Suprapubic skin (tissue), 4 donors: ENCODE results near the gene TUBG2. TPM values are rescaled to one million over a fixed set of nuclear protein-coding genes. Genes with fewer than 3 reads are reported as not detected.
"Not testable (repeated sequence)": the region's sequence is repeated elsewhere in the genome, so short reads cannot be mapped to it uniquely, and the experiment has no call there.

Source experiments
- DNase-seq, 2 donors: peaks; one replicate each; pipeline ENCODE4 v3.0.0-alpha.2; 2019; ENCODE audit warnings: low spot score in 2 of 2
- H3K27ac ChIP-seq: fragments of 200-600 bp; sonication (generic); one replicate; pipeline ENCODE4 v1.5.1; 2019
- H3K27me3 ChIP-seq: fragments of 200-600 bp; sonication (generic); one replicate; pipeline ENCODE4 v1.5.1; 2019
- H3K36me3 ChIP-seq: fragments of 200-600 bp; sonication (generic); one replicate; pipeline ENCODE4 v1.5.1; 2019
- H3K4me1 ChIP-seq: fragments of 200-600 bp; sonication (generic); one replicate; pipeline ENCODE4 v1.5.1; 2019
- H3K4me3 ChIP-seq: fragments of 200-600 bp; sonication (generic); one replicate; pipeline ENCODE4 v1.5.1; 2019; ENCODE audit warnings: mild to moderate bottlenecking
- H3K9me3 ChIP-seq: fragments of 200-600 bp; sonication (generic); one replicate; pipeline ENCODE4 v1.5.1; 2019
- CTCF ChIP-seq, 2 donors: fragments of 200-600 bp in 1 of 2; fragments of 450-650 bp in 1 of 2; sonication (generic) in 1 of 2; IDR thresholded peaks; one replicate each; pipeline ENCODE4 v1.5.1; 2016 to 2019; ENCODE audit warnings: antibody characterized with exemption in 2 of 2, mild to moderate bottlenecking in 1 of 2, moderate library complexity in 1 of 2
- EP300 ChIP-seq: sonication (generic); formaldehyde crosslinking; IDR thresholded peaks from one replicate; pipeline ENCODE4 v1.6.1; 2017; ENCODE audit warnings: antibody characterized with exemption
- POLR2A ChIP-seq, 2 donors: fragments of 450-650 bp; IDR thresholded peaks; one replicate each; pipeline ENCODE4 v1.6.1; 2017; ENCODE audit warnings: antibody characterized with exemption in 2 of 2, mild to moderate bottlenecking in 2 of 2, moderate library complexity in 2 of 2
- POLR2AphosphoS5 ChIP-seq, 3 donors: sonication (generic); formaldehyde crosslinking; IDR thresholded peaks; one replicate each; pipeline ENCODE4 v1.6.1; 2017; ENCODE audit warnings: antibody characterized with exemption in 3 of 3
- WGBS: methylation state at CpG from one replicate; pipeline ENCODE4 v1.1.5; 2018; 5-methylcytosine and 5-hydroxymethylcytosine counted together
- total RNA-seq, 4 donors: library from RNA; depleted of rRNA; stranded (reverse); fragments of >200 nt; gene quantifications; one replicate each; pipeline ENCODE4 v1.1.0, GENCODE V29; 2016

Gene TUBG2
- total RNA-seq, 4 donors from 2014 or later: 10.9 to 32.3 (median 12.7) TPM

GRCh38 chr17:42665581-42666001 is 6.5 kb downstream of the TUBG2 start:
- no peak overlapping the region for H3K27ac ChIP-seq
- no peak for DNase-seq
- no peaks in the 10 kb centered on the region for H3K9me3 ChIP-seq
- TF ChIP-seq CTCF (IDR thresholded peaks at IDR 0.05) (no peak), POLR2A (IDR thresholded peaks at IDR 0.05) (no peak), POLR2AphosphoS5 (IDR thresholded peaks at IDR 0.05) (no peak), EP300 (no peak)
- H3K36me3 ChIP-seq: peaks cover 50% of the 10 kb centered on the region
- H3K4me1 ChIP-seq: peaks cover 52% of the 10 kb centered on the region
- H3K27me3 ChIP-seq: no peaks in the 10 kb centered on the region
- no peak overlapping the region for H3K4me3 ChIP-seq
- 80% methylated on average over 12 of the region's 14 CpGs for WGBS

GRCh38 chr17:42666126-42666525 is 7.0 kb downstream of the TUBG2 start:
- WGBS: 93% methylated on average over 4 of the region's 16 CpGs
- DNase-seq, H3K9me3 ChIP-seq, H3K27me3 ChIP-seq, H3K27ac ChIP-seq, H3K4me3 ChIP-seq: not testable (repeated sequence)
- peaks cover 56% of the 10 kb centered on the region for H3K36me3 ChIP-seq
- peaks cover 52% of the 10 kb centered on the region for H3K4me1 ChIP-seq

GRCh38 chr17:42667088-42667951 is 8.2 kb downstream of the TUBG2 start:
- TF ChIP-seq CTCF (IDR thresholded peaks at IDR 0.05) (no peak), POLR2A (IDR thresholded peaks at IDR 0.05) (no peak), EP300 (no peak), POLR2AphosphoS5 (IDR thresholded peaks at IDR 0.05) (no peak)
- 35% methylated on average over 7 of the region's 7 CpGs for WGBS
- Histone ChIP-seq H3K9me3 (no peaks in the 10 kb centered on the region), H3K27me3 (no peaks in the 10 kb centered on the region), H3K4me1 (peaks cover 58% of the 10 kb centered on the region), H3K4me3 (no peak overlapping the region), H3K36me3 (peaks cover 67% of the 10 kb centered on the region), H3K27ac (peak overlapping the region; percentile 69)
- DNase-seq: no peak

GRCh38 chr17:42669705-42669976 is 10.6 kb downstream of the TUBG2 start:
- TF ChIP-seq CTCF (IDR thresholded peaks at IDR 0.05) (no peak), POLR2AphosphoS5 (IDR thresholded peaks at IDR 0.05) (no peak), POLR2A (IDR thresholded peaks at IDR 0.05) (no peak), EP300 (no peak)
- no peak overlapping the region for H3K27ac ChIP-seq
- H3K4me1 ChIP-seq: peaks cover 81% of the 10 kb centered on the region
- no peak for DNase-seq
- H3K9me3 ChIP-seq: no peaks in the 10 kb centered on the region
- WGBS: 89% methylated on average over 7 of the region's 12 CpGs
- no peaks in the 10 kb centered on the region for H3K27me3 ChIP-seq
- H3K36me3 ChIP-seq: peaks cover 67% of the 10 kb centered on the region
- H3K4me3 ChIP-seq: no peak overlapping the region

- no peak for DNase-seq
- 70% methylated on average over 55 of the region's 87 CpGs for WGBS
- Histone ChIP-seq H3K36me3 (peaks cover 63% of the 10 kb centered on the region), H3K27ac (no peak overlapping the region), H3K4me3 (no peak overlapping the region), H3K27me3 (no peaks in the 10 kb centered on the region), H3K9me3 (no peaks in the 10 kb centered on the region), H3K4me1 (peaks cover 86% of the 10 kb centered on the region)
- no peak for TF ChIP-seq POLR2A (IDR thresholded peaks at IDR 0.05)
Observed at GRCh38 chr17:42669977-42670788, 11.1 kb downstream of the TUBG2 start.
